ENCODE measurements around the gene WIF1. TPM values are rescaled to one million over a fixed set of nuclear protein-coding genes. Genes with fewer than 3 reads are reported as not detected.

WIF1 gene
- total and polyA plus RNA-seq, 10 of the 15 experiments (the other 5 are each of a cell fraction or from before 2014, with no cell fraction given) = 0.04 to 0.05 (median 0.05) TPM; not detected in 7

DNA sequence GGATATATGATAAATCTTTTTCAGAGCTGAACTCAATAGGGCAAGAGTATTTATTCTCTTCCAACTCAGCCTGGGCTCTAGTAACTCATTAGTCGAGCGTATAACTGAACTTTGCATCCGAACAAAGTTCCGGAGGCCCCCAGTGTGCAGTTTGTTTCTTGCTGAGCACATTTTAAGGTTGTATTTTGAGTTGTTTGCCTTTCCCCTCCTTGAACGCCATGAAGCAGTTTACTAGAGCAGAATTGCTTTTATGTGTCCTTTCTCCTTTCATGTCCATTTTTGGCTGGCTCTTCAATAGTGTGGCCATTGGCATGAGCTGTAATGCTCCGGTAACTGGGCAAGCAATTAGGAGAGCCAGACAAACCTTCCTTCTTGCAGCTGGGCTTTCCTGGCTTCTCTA, 105.3 kb downstream of the WIF1 start (continued):
- TF ChIP-seq, protein P1, sequence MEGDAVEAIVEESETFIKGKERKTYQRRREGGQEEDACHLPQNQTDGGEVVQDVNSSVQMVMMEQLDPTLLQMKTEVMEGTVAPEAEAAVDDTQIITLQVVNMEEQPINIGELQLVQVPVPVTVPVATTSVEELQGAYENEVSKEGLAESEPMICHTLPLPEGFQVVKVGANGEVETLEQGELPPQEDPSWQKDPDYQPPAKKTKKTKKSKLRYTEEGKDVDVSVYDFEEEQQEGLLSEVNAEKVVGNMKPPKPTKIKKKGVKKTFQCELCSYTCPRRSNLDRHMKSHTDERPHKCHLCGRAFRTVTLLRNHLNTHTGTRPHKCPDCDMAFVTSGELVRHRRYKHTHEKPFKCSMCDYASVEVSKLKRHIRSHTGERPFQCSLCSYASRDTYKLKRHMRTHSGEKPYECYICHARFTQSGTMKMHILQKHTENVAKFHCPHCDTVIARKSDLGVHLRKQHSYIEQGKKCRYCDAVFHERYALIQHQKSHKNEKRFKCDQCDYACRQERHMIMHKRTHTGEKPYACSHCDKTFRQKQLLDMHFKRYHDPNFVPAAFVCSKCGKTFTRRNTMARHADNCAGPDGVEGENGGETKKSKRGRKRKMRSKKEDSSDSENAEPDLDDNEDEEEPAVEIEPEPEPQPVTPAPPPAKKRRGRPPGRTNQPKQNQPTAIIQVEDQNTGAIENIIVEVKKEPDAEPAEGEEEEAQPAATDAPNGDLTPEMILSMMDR (IDR thresholded peaks at IDR 0.05 in 2 of 3, conservative IDR thresholded peaks at IDR 0.05 in 1 of 3; ENCODE audit: control insufficient read depth in 2 of 3, extremely low read depth in 1 of 3, insufficient read depth in 1 of 3, low read depth in 3 of 3, low read length in 3 of 3) = no peak
- no peak for TF ChIP-seq FOXM1 (IDR thresholded peaks at IDR 0.05; ENCODE audit: low read depth, low read length)
- no peak for TF ChIP-seq BMI1 (IDR thresholded peaks at IDR 0.05; ENCODE audit: borderline replicate concordance)
- TF ChIP-seq POLR2A (IDR thresholded peaks at IDR 0.05; ENCODE audit: low read depth, low read length) = no peak

DNA sequence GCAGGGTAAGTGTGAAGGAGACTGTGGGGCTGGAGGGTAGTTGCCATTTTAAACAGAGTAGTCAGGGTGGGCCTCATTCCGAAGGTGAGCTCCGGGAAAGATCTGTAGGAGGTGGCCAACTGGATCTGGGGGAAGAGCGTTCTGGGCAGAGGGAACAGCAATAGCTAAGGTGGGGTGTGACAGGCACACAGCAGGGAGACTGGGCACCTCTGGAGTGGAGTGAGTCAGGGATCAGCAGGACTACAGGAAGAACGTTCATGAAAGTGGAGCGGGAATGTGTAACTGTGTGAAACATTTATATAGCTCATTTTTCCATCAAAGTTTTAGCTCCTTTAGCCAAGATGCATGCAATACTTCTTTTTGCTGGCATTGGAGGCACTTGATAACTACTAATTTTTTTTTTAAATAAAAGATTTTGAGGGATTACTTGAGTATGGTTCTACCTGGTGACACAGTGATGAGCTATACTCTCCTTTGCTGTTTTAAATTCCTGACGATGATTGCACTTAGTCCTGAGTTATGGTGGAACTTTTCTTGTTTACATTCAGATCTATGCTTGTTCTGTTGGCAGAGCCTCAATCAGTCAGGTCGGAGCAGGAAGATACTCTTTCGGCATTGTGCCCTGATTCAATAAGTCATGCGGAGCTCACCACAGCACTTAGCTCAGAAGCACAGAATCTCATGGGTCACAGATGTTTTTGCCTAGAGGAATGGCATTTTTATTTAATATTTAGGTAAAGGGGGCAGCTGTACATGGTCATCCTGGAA, 106.4 kb downstream of the WIF1 start:
- H3K4me3 ChIP-seq = no peak overlapping the region
- no peak overlapping the region for H3K27ac ChIP-seq (ENCODE audit: control insufficient read depth, insufficient read depth)
- no peak for ATAC-seq
- no peak overlapping the region for H2AFZ ChIP-seq (ENCODE audit: control insufficient read depth, low read depth, low read length)
- H3K9ac ChIP-seq (ENCODE audit: control insufficient read depth, insufficient read depth, low read length) = no peak overlapping the region
- POLR2A ChIA-PET = no interaction called here
- H3K9me3 ChIP-seq (replicated peaks; ENCODE audit: control insufficient read depth, insufficient read depth, low read length) = no peaks in the 10 kb centered on the region
- CTCF ChIA-PET = no interaction called here
- no peaks in the 10 kb centered on the region for H3K79me2 ChIP-seq (ENCODE audit: control insufficient read depth, insufficient read depth, low read length)
- in situ Hi-C loops (cut with MboI) = no loop called here
- H3K27me3 ChIP-seq (replicated peaks in 1 of 2; ENCODE audit: control insufficient read depth in 2 of 2, insufficient read depth in 2 of 2, low read length in 1 of 2) = peaks cover 0 to 2% of the 10 kb centered on the region in 2 experiments; a peak in 1 of 4 replicates
- SMC1A ChIA-PET (ENCODE audit: uncharacterized antibody, unreplicated experiment) = interaction anchor here (0.6 to 1.3 kb wide), 3 partner anchors 8 to 85 kb away, joined by 3 to 4 read pairs (median 3); no protein-coding TSS in a partner anchor
- DNase-seq (ENCODE audit: low read depth, low spot score) = no peak
- intact Hi-C loops (cut with micrococcal nuclease; ENCODE audit: unreplicated experiment) = no loop called here
- TF ChIP-seq ATF7 (IDR thresholded peaks at IDR 0.05; ENCODE audit: low read depth) (no peak), NR2C1 (IDR thresholded peaks at IDR 0.05) (no peak), JUNB (IDR thresholded peaks at IDR 0.05) (no peak), BCL11A (IDR thresholded peaks at IDR 0.05; ENCODE audit: low read depth, low read length) (no peak), NR2F1 (conservative IDR thresholded peaks at IDR 0.05) (no peak), KAT2A (conservative IDR thresholded peaks at IDR 0.05; ENCODE audit: control insufficient read depth, low read depth, low read length) (no peak), BHLHE40 (IDR thresholded peaks at IDR 0.05; ENCODE audit: borderline replicate concordance in 1 of 2, low read depth in 2 of 2, low read length in 1 of 2) (no peak), ZNF274 (IDR thresholded peaks at IDR 0.05; ENCODE audit: insufficient read depth, insufficient read length) (no peak), TCF3 (IDR thresholded peaks at IDR 0.05; ENCODE audit: borderline replicate concordance, insufficient read depth, low read depth, low read length) (no peak), MTA3 (IDR thresholded peaks at IDR 0.05; ENCODE audit: borderline replicate concordance, low read length) (no peak), SMAD5 (IDR thresholded peaks at IDR 0.05; ENCODE audit: low read depth) (no peak)
- TF ChIP-seq, protein P2, sequence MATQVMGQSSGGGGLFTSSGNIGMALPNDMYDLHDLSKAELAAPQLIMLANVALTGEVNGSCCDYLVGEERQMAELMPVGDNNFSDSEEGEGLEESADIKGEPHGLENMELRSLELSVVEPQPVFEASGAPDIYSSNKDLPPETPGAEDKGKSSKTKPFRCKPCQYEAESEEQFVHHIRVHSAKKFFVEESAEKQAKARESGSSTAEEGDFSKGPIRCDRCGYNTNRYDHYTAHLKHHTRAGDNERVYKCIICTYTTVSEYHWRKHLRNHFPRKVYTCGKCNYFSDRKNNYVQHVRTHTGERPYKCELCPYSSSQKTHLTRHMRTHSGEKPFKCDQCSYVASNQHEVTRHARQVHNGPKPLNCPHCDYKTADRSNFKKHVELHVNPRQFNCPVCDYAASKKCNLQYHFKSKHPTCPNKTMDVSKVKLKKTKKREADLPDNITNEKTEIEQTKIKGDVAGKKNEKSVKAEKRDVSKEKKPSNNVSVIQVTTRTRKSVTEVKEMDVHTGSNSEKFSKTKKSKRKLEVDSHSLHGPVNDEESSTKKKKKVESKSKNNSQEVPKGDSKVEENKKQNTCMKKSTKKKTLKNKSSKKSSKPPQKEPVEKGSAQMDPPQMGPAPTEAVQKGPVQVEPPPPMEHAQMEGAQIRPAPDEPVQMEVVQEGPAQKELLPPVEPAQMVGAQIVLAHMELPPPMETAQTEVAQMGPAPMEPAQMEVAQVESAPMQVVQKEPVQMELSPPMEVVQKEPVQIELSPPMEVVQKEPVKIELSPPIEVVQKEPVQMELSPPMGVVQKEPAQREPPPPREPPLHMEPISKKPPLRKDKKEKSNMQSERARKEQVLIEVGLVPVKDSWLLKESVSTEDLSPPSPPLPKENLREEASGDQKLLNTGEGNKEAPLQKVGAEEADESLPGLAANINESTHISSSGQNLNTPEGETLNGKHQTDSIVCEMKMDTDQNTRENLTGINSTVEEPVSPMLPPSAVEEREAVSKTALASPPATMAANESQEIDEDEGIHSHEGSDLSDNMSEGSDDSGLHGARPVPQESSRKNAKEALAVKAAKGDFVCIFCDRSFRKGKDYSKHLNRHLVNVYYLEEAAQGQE (IDR thresholded peaks at IDR 0.05; ENCODE audit: low read depth, low read length) = no peak
- 74% methylated on average over 9 of the region's 9 CpGs for WGBS (ENCODE audit: insufficient coverage, insufficient replicate concordance, low lambda C conversion rate, missing lambda C conversion rate)
- H3K36me3 ChIP-seq (ENCODE audit: control insufficient read depth in 2 of 2, insufficient read depth in 2 of 2, low read length in 1 of 2) = no peaks in the 10 kb centered on the region
- H4K20me1 ChIP-seq (ENCODE audit: control insufficient read depth, insufficient read depth) = no peaks in the 10 kb centered on the region
- no peaks in the 10 kb centered on the region for H3K4me1 ChIP-seq (ENCODE audit: control insufficient read depth, insufficient read depth, low read length)
- H3K4me2 ChIP-seq (ENCODE audit: control insufficient read depth, insufficient read depth) = no peak overlapping the region
- BruUV-seq (replicated peaks) = no TSS peak
- no peak for FAIRE-seq
- RAD21 ChIA-PET (ENCODE audit: unreplicated experiment) = no interaction called here
